ENCODE results near the gene WSCD1. TPM values are rescaled to one million over a fixed set of nuclear protein-coding genes. Genes with fewer than 3 reads are reported as not detected.

The WSCD1 gene
- total RNA-seq, 1 experiment from 2014 or later: 0.45 TPM

- peaks cover 92% of the 10 kb centered on the region for H3K27me3 Mint-ChIP-seq (ENCODE audit: unreplicated experiment)
- no TSS peak for BruUV-seq (replicated peaks)
- TF ChIP-seq, protein P1, sequence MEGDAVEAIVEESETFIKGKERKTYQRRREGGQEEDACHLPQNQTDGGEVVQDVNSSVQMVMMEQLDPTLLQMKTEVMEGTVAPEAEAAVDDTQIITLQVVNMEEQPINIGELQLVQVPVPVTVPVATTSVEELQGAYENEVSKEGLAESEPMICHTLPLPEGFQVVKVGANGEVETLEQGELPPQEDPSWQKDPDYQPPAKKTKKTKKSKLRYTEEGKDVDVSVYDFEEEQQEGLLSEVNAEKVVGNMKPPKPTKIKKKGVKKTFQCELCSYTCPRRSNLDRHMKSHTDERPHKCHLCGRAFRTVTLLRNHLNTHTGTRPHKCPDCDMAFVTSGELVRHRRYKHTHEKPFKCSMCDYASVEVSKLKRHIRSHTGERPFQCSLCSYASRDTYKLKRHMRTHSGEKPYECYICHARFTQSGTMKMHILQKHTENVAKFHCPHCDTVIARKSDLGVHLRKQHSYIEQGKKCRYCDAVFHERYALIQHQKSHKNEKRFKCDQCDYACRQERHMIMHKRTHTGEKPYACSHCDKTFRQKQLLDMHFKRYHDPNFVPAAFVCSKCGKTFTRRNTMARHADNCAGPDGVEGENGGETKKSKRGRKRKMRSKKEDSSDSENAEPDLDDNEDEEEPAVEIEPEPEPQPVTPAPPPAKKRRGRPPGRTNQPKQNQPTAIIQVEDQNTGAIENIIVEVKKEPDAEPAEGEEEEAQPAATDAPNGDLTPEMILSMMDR (IDR thresholded peaks at IDR 0.05; ENCODE audit: unreplicated experiment): no peak
These were observed 12.6 kb upstream of the WSCD1 start for GRCh38 chr17:6057562-6057961.

GRCh38 chr17:6059406-6059805, 10.8 kb upstream of the WSCD1 start:
- Mint-ChIP-seq H3K36me3 (ENCODE audit: insufficient read depth, unreplicated experiment) (no peaks in the 10 kb centered on the region), H3K9me3 (ENCODE audit: low read depth, unreplicated experiment) (no peaks in the 10 kb centered on the region), H3K27me3 (ENCODE audit: unreplicated experiment) (peaks cover 100% of the 10 kb centered on the region), H3K4me3 (ENCODE audit: low read depth, unreplicated experiment) (no peak overlapping the region), H3K4me1 (ENCODE audit: low read depth, unreplicated experiment) (no peaks in the 10 kb centered on the region), H3K27ac (ENCODE audit: unreplicated experiment) (no peak overlapping the region)
- no peak for DNase-seq
- CTCF ChIA-PET: interaction anchor here (0.6 kb wide), 1 partner anchor 584 kb away, joined by 3 read pairs; no protein-coding TSS in a partner anchor
- no TSS peak for BruUV-seq (replicated peaks)
- intact Hi-C loops (cut with micrococcal nuclease; ENCODE audit: unreplicated experiment): no loop called here
- TF ChIP-seq, protein P1 (IDR thresholded peaks at IDR 0.05; ENCODE audit: unreplicated experiment): no peak

More at GRCh38 chr17:6057562-6057961, 12.6 kb upstream of the WSCD1 start:
- intact Hi-C loops (cut with micrococcal nuclease; ENCODE audit: unreplicated experiment): no loop called here
- Mint-ChIP-seq H3K27ac (ENCODE audit: unreplicated experiment) (no peak overlapping the region), H3K9me3 (ENCODE audit: low read depth, unreplicated experiment) (no peaks in the 10 kb centered on the region), H3K36me3 (ENCODE audit: insufficient read depth, unreplicated experiment) (no peaks in the 10 kb centered on the region), H3K4me1 (ENCODE audit: low read depth, unreplicated experiment) (no peaks in the 10 kb centered on the region), H3K4me3 (ENCODE audit: low read depth, unreplicated experiment) (no peak overlapping the region)
- no peak for DNase-seq
- CTCF ChIA-PET: no interaction called here

DNA sequence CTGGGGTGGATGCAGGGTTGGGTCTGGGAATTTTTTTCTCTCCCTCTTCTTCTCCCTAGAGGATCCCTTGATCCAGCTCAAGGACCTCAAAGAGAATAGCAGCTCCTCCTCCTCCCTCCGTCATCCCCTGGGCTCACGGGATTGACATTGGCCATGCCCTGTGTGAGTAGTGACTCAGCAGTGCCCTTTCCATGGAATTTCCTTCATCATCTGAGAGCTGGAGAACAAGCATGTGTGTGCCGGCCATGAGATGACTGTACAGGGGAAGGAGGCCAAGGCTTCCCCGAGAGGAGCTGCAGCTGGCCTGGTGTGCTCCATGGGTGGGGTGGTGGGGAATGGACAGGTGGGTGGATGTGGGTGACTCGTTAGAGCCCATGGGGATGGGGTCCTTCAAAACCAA, 8.9 kb upstream of the WSCD1 start:
- no peak overlapping the region for H3K4me3 Mint-ChIP-seq (ENCODE audit: low read depth, unreplicated experiment)
- intact Hi-C loops (cut with micrococcal nuclease; ENCODE audit: unreplicated experiment): no loop called here
- H3K9me3 Mint-ChIP-seq (ENCODE audit: low read depth, unreplicated experiment): no peaks in the 10 kb centered on the region
- H3K27ac Mint-ChIP-seq (ENCODE audit: unreplicated experiment): no peak overlapping the region
- no peak for DNase-seq
- BruUV-seq (replicated peaks): no TSS peak
- no peaks in the 10 kb centered on the region for H3K36me3 Mint-ChIP-seq (ENCODE audit: insufficient read depth, unreplicated experiment)
- CTCF ChIA-PET: no interaction called here
- no peaks in the 10 kb centered on the region for H3K4me1 Mint-ChIP-seq (ENCODE audit: low read depth, unreplicated experiment)
- peaks cover 99% of the 10 kb centered on the region for H3K27me3 Mint-ChIP-seq (ENCODE audit: unreplicated experiment)
- TF ChIP-seq, protein P1 (IDR thresholded peaks at IDR 0.05; ENCODE audit: unreplicated experiment): no peak

- intact Hi-C loops (cut with micrococcal nuclease; ENCODE audit: unreplicated experiment): no loop called here
- TF ChIP-seq, protein P1 (IDR thresholded peaks at IDR 0.05; ENCODE audit: unreplicated experiment): no peak
- CTCF ChIA-PET: no interaction called here
- Mint-ChIP-seq H3K27ac (ENCODE audit: unreplicated experiment) (no peak overlapping the region), H3K9me3 (ENCODE audit: low read depth, unreplicated experiment) (no peaks in the 10 kb centered on the region), H3K36me3 (ENCODE audit: insufficient read depth, unreplicated experiment) (no peaks in the 10 kb centered on the region), H3K27me3 (ENCODE audit: unreplicated experiment) (peaks cover 99% of the 10 kb centered on the region), H3K4me1 (ENCODE audit: low read depth, unreplicated experiment) (peaks cover 11% of the 10 kb centered on the region), H3K4me3 (ENCODE audit: low read depth, unreplicated experiment) (no peak overlapping the region)
- BruUV-seq (replicated peaks): no TSS peak
- no peak for DNase-seq
These were observed 5.3 kb upstream of the WSCD1 start for GRCh38 chr17:6064868-6065267.

Measured in Calu3 (cell line).